Skeletal muscle tissue (tissue), 4 donors: ENCODE results near the gene PRKCA. TPM values are rescaled to one million over a fixed set of nuclear protein-coding genes. Genes with fewer than 3 reads are reported as not detected.
"Not testable (repeated sequence)": the region's sequence is repeated elsewhere in the genome, so short reads cannot be mapped to it uniquely, and the experiment has no call there.

Experiments used
- H3K27ac ChIP-seq: one replicate; pipeline ENCODE4 v1.7.0; 2013; ENCODE audit warnings: mild to moderate bottlenecking, low read depth, low read length, inconsistent platforms
- H3K27me3 ChIP-seq, 3 donors: one replicate each; pipeline ENCODE4 v1.7.0; 2013; ENCODE audit warnings: low read length in 3 of 3; ENCODE audit not compliant: control insufficient read depth in 3 of 3, insufficient read depth in 3 of 3
- H3K36me3 ChIP-seq, 3 donors: one replicate each; pipeline ENCODE4 v1.7.0; 2013; ENCODE audit warnings: low read length in 3 of 3; ENCODE audit not compliant: control insufficient read depth in 3 of 3, insufficient read depth in 3 of 3
- H3K4me1 ChIP-seq, 3 donors: one replicate each; pipeline ENCODE4 v1.7.0; 2013; ENCODE audit warnings: low read length in 3 of 3, mild to moderate bottlenecking in 3 of 3; ENCODE audit not compliant: control insufficient read depth in 3 of 3, insufficient read depth in 3 of 3
- H3K4me3 ChIP-seq, 3 donors: one replicate each; pipeline ENCODE4 v1.7.0; 2013; ENCODE audit warnings: low read length in 3 of 3
- H3K9ac ChIP-seq, 3 donors: one replicate each; pipeline ENCODE4 v1.7.0; 2013; ENCODE audit warnings: low read length in 3 of 3, mild to moderate bottlenecking in 3 of 3, moderate library complexity in 2 of 3, low read depth in 1 of 3
- H3K9me3 ChIP-seq, 3 donors: one replicate each; pipeline ENCODE4 v1.7.0; 2013; ENCODE audit warnings: low read length in 3 of 3; ENCODE audit not compliant: control insufficient read depth in 3 of 3
- total RNA-seq: library from RNA; depleted of rRNA; stranded (reverse); fragments of >200 nt; gene quantifications from one replicate; pipeline ENCODE4 v1.2.3, GENCODE V29; 2014
- donor health status: Osteomylitis.

The PRKCA gene
- total RNA-seq, 1 donor from 2014 or later: 2.1 TPM

- no peak overlapping the region for H3K4me3 ChIP-seq
- peaks cover 3 to 15% (median 9%) of the 10 kb centered on the region in 3 donors for H3K4me1 ChIP-seq
- H3K27ac ChIP-seq: no peak overlapping the region
- H3K27me3 ChIP-seq: no peaks in the 10 kb centered on the region
- no peaks in the 10 kb centered on the region for H3K36me3 ChIP-seq
- H3K9ac ChIP-seq: no peak overlapping the region
- H3K9me3 ChIP-seq: no peaks in the 10 kb centered on the region
These were observed 37.1 kb downstream of the PRKCA start for GRCh38 chr17:66339561-66339960.

GRCh38 chr17:66340720-66341119, 38.3 kb downstream of the PRKCA start:
- H3K27me3 ChIP-seq: no peaks in the 10 kb centered on the region
- H3K36me3 ChIP-seq: no peaks in the 10 kb centered on the region
- H3K9ac ChIP-seq: no peak overlapping the region
- no peak overlapping the region for H3K27ac ChIP-seq
- H3K4me1 ChIP-seq: peaks cover 3 to 15% (median 9%) of the 10 kb centered on the region in 3 donors
- H3K9me3 ChIP-seq: no peaks in the 10 kb centered on the region
- H3K4me3 ChIP-seq: no peak overlapping the region

- Histone ChIP-seq H3K36me3 (no peaks in the 10 kb centered on the region), H3K9me3 (no peaks in the 10 kb centered on the region), H3K27me3 (no peaks in the 10 kb centered on the region), H3K9ac (no peak overlapping the region), H3K27ac (no peak overlapping the region), H3K4me1 (peaks cover 3 to 15% (median 9%) of the 10 kb centered on the region in 3 donors), H3K4me3 (no peak overlapping the region)
These were observed 39.0 kb downstream of the PRKCA start for GRCh38 chr17:66341462-66341861.

GRCh38 chr17:66342263-66342662, 39.9 kb downstream of the PRKCA start:
- H3K36me3 ChIP-seq: not testable (repeated sequence)

GRCh38 chr17:66343531-66344078, 41.2 kb downstream of the PRKCA start:
- Histone ChIP-seq H3K27ac (no peak overlapping the region), H3K36me3 (no peaks in the 10 kb centered on the region), H3K9me3 (no peaks in the 10 kb centered on the region), H3K4me3 (no peak overlapping the region), H3K9ac (no peak overlapping the region), H3K27me3 (no peaks in the 10 kb centered on the region), H3K4me1 (peaks cover 6 to 11% (median 10%) of the 10 kb centered on the region in 3 donors)

More at GRCh38 chr17:66342263-66342662, 39.9 kb downstream of the PRKCA start:
- not testable (repeated sequence) for H3K9ac ChIP-seq, H3K9me3 ChIP-seq, H3K27me3 ChIP-seq, H3K27ac ChIP-seq, H3K4me3 ChIP-seq
- peaks cover 3 to 15% (median 9%) of the 10 kb centered on the region in 3 donors for H3K4me1 ChIP-seq

GRCh38 chr17:66344473-66344872, 42.1 kb downstream of the PRKCA start:
- Histone ChIP-seq H3K4me1 (peaks cover 13 to 14% (median 14%) of the 10 kb centered on the region in 3 donors), H3K36me3 (no peaks in the 10 kb centered on the region), H3K4me3 (no peak overlapping the region), H3K27ac (no peak overlapping the region), H3K9me3 (no peaks in the 10 kb centered on the region), H3K9ac (no peak overlapping the region), H3K27me3 (no peaks in the 10 kb centered on the region)

- Histone ChIP-seq H3K4me3 (no peak overlapping the region), H3K36me3 (no peaks in the 10 kb centered on the region), H3K27ac (no peak overlapping the region), H3K27me3 (no peaks in the 10 kb centered on the region), H3K9me3 (no peaks in the 10 kb centered on the region), H3K4me1 (peaks cover 12 to 22% (median 19%) of the 10 kb centered on the region in 3 donors), H3K9ac (no peak overlapping the region)
These were observed 42.9 kb downstream of the PRKCA start for GRCh38 chr17:66345264-66345663.

- H3K9ac ChIP-seq, H3K27ac ChIP-seq, H3K27me3 ChIP-seq, H3K4me3 ChIP-seq, H3K9me3 ChIP-seq, H3K36me3 ChIP-seq: not testable (repeated sequence)
- H3K4me1 ChIP-seq: peaks cover 10 to 26% (median 22%) of the 10 kb centered on the region in 3 donors
These were observed 43.7 kb downstream of the PRKCA start for GRCh38 chr17:66345949-66346638.

- Histone ChIP-seq H3K36me3 (no peaks in the 10 kb centered on the region), H3K27me3 (no peaks in the 10 kb centered on the region), H3K4me3 (no peak overlapping the region), H3K9ac (no peak overlapping the region), H3K9me3 (no peaks in the 10 kb centered on the region), H3K4me1 (peaks cover 11 to 28% (median 22%) of the 10 kb centered on the region in 3 donors), H3K27ac (no peak overlapping the region)
These were observed 45.5 kb downstream of the PRKCA start for GRCh38 chr17:66347661-66348514.
